Nephron progenitor cell (in vitro differentiated cells): ENCODE measurements around the gene METAP1D.
"Not testable (repeated sequence)": the region's sequence is repeated elsewhere in the genome, so short reads cannot be mapped to it uniquely, and the experiment has no call there.

Experiments
- DNase-seq: peaks from one replicate; pipeline ENCODE4 v3.0.0; 2021
- H3K27ac Mint-ChIP-seq: 2 replicates; pipeline ENCODE4 v1.8.0; 2021; ENCODE audit warnings: mild to moderate bottlenecking, moderate library complexity, mixed read lengths
- H3K27me3 Mint-ChIP-seq: 2 replicates; pipeline ENCODE4 v1.8.0; 2021; ENCODE audit warnings: mild to moderate bottlenecking, low read depth, mixed read lengths; ENCODE audit not compliant: poor library complexity
- H3K36me3 Mint-ChIP-seq: 2 replicates; pipeline ENCODE4 v1.8.0; 2021; ENCODE audit warnings: low read depth, mixed read lengths
- H3K4me1 Mint-ChIP-seq: 2 replicates; pipeline ENCODE4 v1.8.0; 2021; ENCODE audit warnings: mixed read lengths
- H3K4me3 Mint-ChIP-seq: 2 replicates; pipeline ENCODE4 v1.8.0; 2021; ENCODE audit warnings: mild to moderate bottlenecking, moderate library complexity, mixed read lengths
- H3K9me3 Mint-ChIP-seq: 2 replicates; pipeline ENCODE4 v1.8.0; 2021; ENCODE audit warnings: mild to moderate bottlenecking, moderate library complexity, mixed read lengths
- CTCF ChIP-seq: fragments of 200-600 bp; sonication (generic); IDR thresholded peaks from 2 replicates; pipeline ENCODE4 v1.5.0; 2021; ENCODE audit warnings: antibody characterized with exemption

The METAP1D gene

DNA sequence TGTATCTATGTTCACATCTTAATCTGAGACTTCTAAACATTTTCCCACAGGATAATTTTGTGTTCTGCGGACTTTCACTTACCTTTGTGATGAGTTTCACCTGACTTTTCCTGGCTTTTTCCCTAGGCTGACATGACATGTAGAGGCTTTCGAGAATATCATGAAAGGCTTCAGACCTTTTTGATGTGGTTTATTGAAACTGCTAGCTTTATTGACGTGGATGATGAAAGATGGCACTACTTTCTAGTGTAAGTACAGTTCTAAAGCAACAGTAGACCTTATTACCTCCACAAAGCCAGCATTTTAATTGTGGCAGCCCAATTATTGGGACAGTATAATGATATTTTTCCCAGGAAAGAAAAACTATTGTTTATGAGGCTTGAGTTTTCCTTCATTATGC lies 34.1 kb upstream of the METAP1D start:
- Mint-ChIP-seq H3K27me3 (no peaks in the 10 kb centered on the region), H3K27ac (no peak overlapping the region), H3K9me3 (no peaks in the 10 kb centered on the region), H3K4me1 (peaks cover 3% of the 10 kb centered on the region), H3K4me3 (no peak overlapping the region), H3K36me3 (peaks cover 31% of the 10 kb centered on the region)
- no peak for TF ChIP-seq CTCF
- no peak for DNase-seq

DNA sequence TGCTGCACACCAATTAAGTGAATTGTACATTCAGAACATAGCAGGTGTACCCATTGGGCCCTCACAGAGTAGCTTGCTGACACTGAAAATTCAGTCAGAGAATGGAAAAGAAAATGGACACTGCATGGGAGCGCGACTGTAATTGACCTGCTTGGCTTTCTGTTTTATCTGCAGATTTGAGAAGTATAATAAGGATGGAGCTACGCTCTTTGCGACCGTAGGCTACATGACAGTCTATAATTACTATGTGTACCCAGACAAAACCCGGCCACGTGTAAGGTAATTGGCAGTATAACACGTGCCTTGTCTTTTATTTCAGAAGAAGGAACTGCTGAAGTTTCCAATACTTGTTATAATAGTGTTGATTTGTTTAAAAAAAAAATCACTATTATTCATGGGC lies 33.5 kb upstream of the METAP1D start:
- H3K4me1 Mint-ChIP-seq = peaks cover 3% of the 10 kb centered on the region
- H3K4me3 Mint-ChIP-seq = no peak overlapping the region
- H3K36me3 Mint-ChIP-seq = peaks cover 31% of the 10 kb centered on the region
- H3K9me3 Mint-ChIP-seq = no peaks in the 10 kb centered on the region
- DNase-seq = no peak
- H3K27me3 Mint-ChIP-seq = no peaks in the 10 kb centered on the region
- H3K27ac Mint-ChIP-seq = no peak overlapping the region
- TF ChIP-seq CTCF = no peak

DNA sequence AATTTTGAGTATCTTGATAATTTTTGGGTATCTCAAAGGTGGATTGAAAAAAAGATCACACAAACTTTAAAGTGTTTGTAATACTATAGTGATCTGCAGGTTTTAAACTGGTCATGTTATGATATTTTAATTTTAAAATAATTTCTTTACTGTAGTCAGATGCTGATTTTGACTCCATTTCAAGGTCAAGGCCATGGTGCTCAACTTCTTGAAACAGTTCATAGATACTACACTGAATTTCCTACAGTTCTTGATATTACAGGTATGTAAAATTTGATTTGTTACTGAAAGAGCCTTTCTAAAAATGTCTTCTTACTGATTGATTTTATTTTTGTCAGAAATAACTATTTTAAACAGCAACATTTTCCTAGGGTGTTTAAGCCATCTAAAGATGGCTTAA lies 33.1 kb upstream of the METAP1D start:
- no peak for TF ChIP-seq CTCF
- Mint-ChIP-seq H3K27me3 (no peaks in the 10 kb centered on the region), H3K4me3 (no peak overlapping the region), H3K36me3 (peaks cover 33% of the 10 kb centered on the region), H3K4me1 (peaks cover 3% of the 10 kb centered on the region), H3K27ac (no peak overlapping the region), H3K9me3 (no peaks in the 10 kb centered on the region)
- no peak for DNase-seq

DNA sequence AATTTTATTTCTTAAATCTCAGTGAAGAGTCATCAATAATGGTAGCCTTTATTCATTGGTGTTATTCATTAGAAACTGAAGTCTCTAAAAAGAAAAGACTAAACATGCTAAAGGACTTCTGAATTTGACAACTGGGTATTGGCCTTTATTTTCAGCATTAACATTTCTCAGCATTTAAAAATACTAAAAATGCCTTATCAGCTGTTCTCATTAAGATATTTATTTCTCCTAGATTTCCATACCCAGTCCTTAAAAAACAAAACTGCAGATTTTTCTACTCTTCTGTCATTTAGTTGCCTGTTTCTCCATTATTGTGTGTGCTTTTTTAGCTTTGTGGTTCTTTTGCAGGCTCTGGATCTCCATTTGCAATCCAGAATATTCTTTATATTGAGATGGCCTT lies 31.2 kb upstream of the METAP1D start:
- no peak for TF ChIP-seq CTCF
- Mint-ChIP-seq H3K27me3 (no peaks in the 10 kb centered on the region), H3K9me3 (no peaks in the 10 kb centered on the region), H3K36me3 (peaks cover 49% of the 10 kb centered on the region), H3K27ac (no peak overlapping the region), H3K4me1 (no peaks in the 10 kb centered on the region), H3K4me3 (no peak overlapping the region)
- DNase-seq = no peak

DNA sequence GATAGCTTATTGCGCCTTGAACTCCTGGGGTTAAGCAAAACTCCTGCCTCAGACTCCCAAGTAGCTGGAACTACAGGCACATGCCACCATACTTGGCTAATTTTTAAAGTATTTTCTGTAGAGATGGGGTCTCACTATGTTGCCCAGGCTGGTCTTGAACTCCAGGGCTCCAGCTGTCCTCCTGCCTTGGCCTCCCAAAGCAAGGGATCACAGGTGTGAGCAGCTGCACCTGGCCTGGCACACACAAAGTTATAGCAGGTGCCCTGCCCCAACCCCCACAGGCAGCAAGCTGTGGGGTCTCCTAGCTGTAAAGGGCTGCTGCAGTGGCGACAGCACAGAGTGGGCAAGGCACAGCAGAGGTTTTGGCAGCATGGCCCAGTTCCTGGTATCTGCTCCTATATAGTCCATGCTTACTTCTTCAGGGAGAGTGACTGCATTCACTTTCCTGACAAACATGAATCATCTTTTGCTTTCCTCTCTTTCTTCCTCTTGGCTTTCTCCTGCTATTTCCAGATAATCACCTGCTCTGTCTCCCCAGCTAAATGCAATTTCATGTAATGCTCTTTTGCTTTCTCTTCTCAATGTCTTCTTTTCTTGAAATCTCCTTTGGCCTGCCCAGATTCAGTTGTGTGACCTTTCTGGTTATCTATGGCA lies 27.3 kb upstream of the METAP1D start:
- Mint-ChIP-seq H3K36me3 (peaks cover 64% of the 10 kb centered on the region), H3K4me1 (no peaks in the 10 kb centered on the region), H3K4me3 (no peak overlapping the region), H3K9me3 (no peaks in the 10 kb centered on the region), H3K27me3 (no peaks in the 10 kb centered on the region), H3K27ac (no peak overlapping the region)
- no peak for DNase-seq
- TF ChIP-seq CTCF = no peak

DNA sequence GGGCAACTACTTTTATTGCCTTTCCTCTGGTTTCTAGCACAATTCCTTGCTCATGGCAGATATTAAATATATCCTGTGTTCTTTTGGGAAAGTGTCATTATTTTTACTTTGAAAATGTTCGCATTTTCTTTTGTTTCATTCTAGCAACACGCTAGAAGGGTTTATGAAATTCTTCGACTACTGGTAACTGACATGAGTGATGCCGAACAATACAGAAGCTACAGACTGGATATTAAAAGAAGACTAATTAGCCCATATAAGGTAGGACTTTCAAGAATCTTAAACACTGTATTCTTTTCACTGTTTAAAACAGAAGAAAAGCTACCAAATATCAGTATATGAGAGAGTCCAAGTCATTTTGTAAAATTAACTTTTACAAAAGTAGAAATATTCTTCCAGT lies 20.6 kb upstream of the METAP1D start:
- Mint-ChIP-seq H3K27ac (no peak overlapping the region), H3K9me3 (no peaks in the 10 kb centered on the region), H3K36me3 (peaks cover 74% of the 10 kb centered on the region), H3K4me3 (no peak overlapping the region), H3K27me3 (no peaks in the 10 kb centered on the region), H3K4me1 (no peaks in the 10 kb centered on the region)
- no peak for DNase-seq
- TF ChIP-seq CTCF = no peak

- DNase-seq, H3K4me3 Mint-ChIP-seq: not testable (repeated sequence)
These were observed 15.8 kb upstream of the METAP1D start for GRCh38 chr2:171983924-171984323.

More at GRCh38 chr2:171983924-171984323, 15.8 kb upstream of the METAP1D start:
- H3K9me3 Mint-ChIP-seq, H3K27ac Mint-ChIP-seq, H3K27me3 Mint-ChIP-seq, H3K4me1 Mint-ChIP-seq: not testable (repeated sequence)
- H3K36me3 Mint-ChIP-seq = peaks cover 39% of the 10 kb centered on the region
